Neural crest cell (in vitro differentiated cells): ENCODE results near the gene NINJ2. TPM values are rescaled to one million over a fixed set of nuclear protein-coding genes. Genes with fewer than 3 reads are reported as not detected.

Experiments used
- DNase-seq: peaks from one replicate; pipeline ENCODE4 v3.0.0; 2021; ENCODE audit warnings: low read depth, mixed read lengths, low spot score
- H3K27ac Mint-ChIP-seq: one replicate; pipeline ENCODE4 v1.8.0; 2021; ENCODE audit warnings: mild to moderate bottlenecking, mixed read lengths; ENCODE audit not compliant: unreplicated experiment
- H3K27me3 Mint-ChIP-seq: 2 replicates; pipeline ENCODE4 v1.8.0; 2021; ENCODE audit warnings: low read depth, mild to moderate bottlenecking, mixed read lengths
- H3K36me3 Mint-ChIP-seq: 2 replicates; pipeline ENCODE4 v1.8.0; 2021; ENCODE audit warnings: low read depth, mild to moderate bottlenecking, mixed read lengths
- H3K4me1 Mint-ChIP-seq: 2 replicates; pipeline ENCODE4 v1.8.0; 2021; ENCODE audit warnings: mixed read lengths
- H3K4me3 Mint-ChIP-seq: one replicate; pipeline ENCODE4 v1.8.0; 2021; ENCODE audit warnings: mild to moderate bottlenecking, mixed read lengths
- H3K9me3 Mint-ChIP-seq: 2 replicates; pipeline ENCODE4 v1.8.0; 2021; ENCODE audit warnings: mixed read lengths
- total RNA-seq: library from RNA; stranded (reverse); gene quantifications from 2 replicates; pipeline ENCODE4 v1.2.1, GENCODE V29; 2021
- TF ChIP-seq, protein P1 (sequence below): fragments of 200-600 bp; sonication (generic); conservative IDR thresholded peaks from 2 replicates; pipeline ENCODE4 v1.5.0; 2021; ENCODE audit warnings: antibody characterized with exemption, mild to moderate bottlenecking

The NINJ2 gene
- total RNA-seq, 1 donor from 2014 or later: 0.42 TPM

GRCh38 chr12:546920-547845, 116.1 kb downstream of the NINJ2 start:
- Mint-ChIP-seq H3K36me3 (no peaks in the 10 kb centered on the region), H3K27ac (no peak overlapping the region)

DNA sequence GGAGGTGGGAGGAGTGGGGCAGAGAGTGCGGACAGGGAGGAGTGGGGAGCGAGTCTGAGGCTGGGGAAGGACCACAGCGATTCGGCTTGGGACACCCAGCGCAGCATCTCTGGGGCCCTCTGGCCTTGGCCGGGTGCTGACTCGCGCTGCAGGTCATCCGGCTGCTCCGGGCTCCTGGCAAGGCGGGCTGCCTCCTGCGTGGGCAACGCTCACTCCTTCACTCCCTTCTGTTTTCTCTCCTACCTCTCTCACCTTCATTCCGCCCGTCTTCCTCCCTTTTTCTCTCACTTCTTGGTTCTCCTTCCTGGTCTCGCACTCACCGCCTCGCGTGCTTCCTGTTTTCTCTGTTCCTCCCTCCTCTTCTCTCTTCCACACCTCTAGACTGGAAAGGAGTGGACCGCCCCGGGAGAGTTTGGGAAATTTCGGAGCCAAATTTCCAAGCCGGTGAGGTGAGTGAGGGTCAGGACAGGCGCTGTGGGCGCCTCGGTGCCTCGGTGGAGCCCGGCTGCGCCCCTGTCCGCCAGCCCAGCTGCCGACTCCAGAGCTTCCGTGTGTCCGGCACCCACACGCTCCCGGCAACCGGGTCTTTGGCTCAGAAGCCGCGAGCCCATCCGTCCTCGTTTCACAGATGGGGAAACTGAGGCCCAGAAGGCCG, 116.9 kb downstream of the NINJ2 start:
- H3K36me3 Mint-ChIP-seq: no peaks in the 10 kb centered on the region

More at GRCh38 chr12:546920-547845, 116.1 kb downstream of the NINJ2 start:
- peaks cover 14% of the 10 kb centered on the region for H3K4me1 Mint-ChIP-seq
- H3K4me3 Mint-ChIP-seq: no peak overlapping the region
- DNase-seq: peak; percentile 85
- H3K9me3 Mint-ChIP-seq: no peaks in the 10 kb centered on the region
- H3K27me3 Mint-ChIP-seq: peaks cover 20% of the 10 kb centered on the region
- TF ChIP-seq, protein P1, sequence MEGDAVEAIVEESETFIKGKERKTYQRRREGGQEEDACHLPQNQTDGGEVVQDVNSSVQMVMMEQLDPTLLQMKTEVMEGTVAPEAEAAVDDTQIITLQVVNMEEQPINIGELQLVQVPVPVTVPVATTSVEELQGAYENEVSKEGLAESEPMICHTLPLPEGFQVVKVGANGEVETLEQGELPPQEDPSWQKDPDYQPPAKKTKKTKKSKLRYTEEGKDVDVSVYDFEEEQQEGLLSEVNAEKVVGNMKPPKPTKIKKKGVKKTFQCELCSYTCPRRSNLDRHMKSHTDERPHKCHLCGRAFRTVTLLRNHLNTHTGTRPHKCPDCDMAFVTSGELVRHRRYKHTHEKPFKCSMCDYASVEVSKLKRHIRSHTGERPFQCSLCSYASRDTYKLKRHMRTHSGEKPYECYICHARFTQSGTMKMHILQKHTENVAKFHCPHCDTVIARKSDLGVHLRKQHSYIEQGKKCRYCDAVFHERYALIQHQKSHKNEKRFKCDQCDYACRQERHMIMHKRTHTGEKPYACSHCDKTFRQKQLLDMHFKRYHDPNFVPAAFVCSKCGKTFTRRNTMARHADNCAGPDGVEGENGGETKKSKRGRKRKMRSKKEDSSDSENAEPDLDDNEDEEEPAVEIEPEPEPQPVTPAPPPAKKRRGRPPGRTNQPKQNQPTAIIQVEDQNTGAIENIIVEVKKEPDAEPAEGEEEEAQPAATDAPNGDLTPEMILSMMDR: peak; percentile 100

DNA sequence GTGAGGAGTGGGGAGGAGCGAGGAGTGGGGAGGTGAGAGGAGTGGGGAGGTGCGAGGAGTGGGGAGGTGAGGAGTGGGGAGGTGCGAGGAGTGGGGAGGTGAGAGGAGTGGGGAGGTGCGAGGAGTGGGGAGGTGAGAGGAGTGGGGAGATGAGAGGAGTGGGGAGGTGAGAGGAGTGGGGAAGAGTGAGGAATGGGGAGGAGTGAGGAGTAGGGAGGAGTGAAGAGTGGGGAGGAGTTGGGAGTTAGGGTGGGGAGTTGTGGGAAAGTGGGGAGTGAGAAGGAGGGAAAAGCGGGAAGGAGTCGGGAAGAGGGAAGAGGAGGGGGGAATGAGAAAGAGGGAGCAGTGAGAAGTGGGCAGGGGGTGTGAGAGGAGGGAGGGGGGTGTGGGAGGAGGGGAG, 117.4 kb downstream of the NINJ2 start:
- H3K27ac Mint-ChIP-seq: no peak overlapping the region

More for the DNA sequence above, 116.9 kb downstream of the NINJ2 start:
- Mint-ChIP-seq H3K9me3 (no peaks in the 10 kb centered on the region), H3K27me3 (peaks cover 20% of the 10 kb centered on the region), H3K4me3 (no peak overlapping the region), H3K27ac (no peak overlapping the region), H3K4me1 (peaks cover 19% of the 10 kb centered on the region)
- TF ChIP-seq, protein P1: no peak
- no peak for DNase-seq

DNA sequence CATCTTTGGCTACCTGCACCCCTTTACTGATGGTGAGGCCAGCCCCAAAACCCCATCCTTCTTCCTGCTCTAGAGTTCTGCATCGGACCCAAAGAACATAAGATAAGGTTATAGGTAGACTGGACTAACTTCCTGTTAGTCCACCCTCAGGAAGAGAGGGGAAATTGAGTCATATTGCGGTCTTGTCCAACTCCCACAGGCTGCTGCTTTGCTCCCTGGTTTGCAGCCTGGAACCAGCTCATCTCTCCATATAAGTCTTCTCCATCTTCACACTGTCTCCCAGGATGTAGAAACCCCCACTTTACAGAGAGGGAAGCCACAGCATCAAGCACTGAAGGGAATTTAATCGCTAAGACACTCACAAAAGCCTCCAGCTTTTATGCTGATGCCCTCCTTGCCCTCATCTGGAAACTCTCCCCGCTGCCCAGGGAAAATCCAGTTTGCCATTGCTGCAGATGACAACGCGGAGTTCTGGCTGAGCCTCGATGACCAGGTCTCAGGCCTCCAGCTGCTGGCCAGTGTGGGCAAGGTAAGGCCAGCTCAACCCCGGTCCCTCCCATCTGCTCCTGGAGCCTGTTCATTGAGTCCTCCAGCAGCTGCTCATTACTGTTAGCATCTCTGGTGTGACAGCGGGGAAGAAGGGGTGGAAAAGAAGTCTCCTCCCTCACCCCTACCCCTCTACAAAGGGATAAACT, 118.2 kb downstream of the NINJ2 start:
- no peak for DNase-seq
- TF ChIP-seq, protein P1: no peak
- no peak overlapping the region for H3K4me3 Mint-ChIP-seq
- peaks cover 20% of the 10 kb centered on the region for H3K27me3 Mint-ChIP-seq
- no peak overlapping the region for H3K27ac Mint-ChIP-seq
- peaks cover 24% of the 10 kb centered on the region for H3K4me1 Mint-ChIP-seq
- H3K9me3 Mint-ChIP-seq: no peaks in the 10 kb centered on the region
- H3K36me3 Mint-ChIP-seq: no peaks in the 10 kb centered on the region

More for the DNA sequence above, 117.4 kb downstream of the NINJ2 start:
- peaks cover 19% of the 10 kb centered on the region for H3K4me1 Mint-ChIP-seq
- H3K4me3 Mint-ChIP-seq: no peak overlapping the region
- H3K27me3 Mint-ChIP-seq: peaks cover 20% of the 10 kb centered on the region
- TF ChIP-seq, protein P1: no peak
- no peaks in the 10 kb centered on the region for H3K9me3 Mint-ChIP-seq
- no peak for DNase-seq
- no peaks in the 10 kb centered on the region for H3K36me3 Mint-ChIP-seq

DNA sequence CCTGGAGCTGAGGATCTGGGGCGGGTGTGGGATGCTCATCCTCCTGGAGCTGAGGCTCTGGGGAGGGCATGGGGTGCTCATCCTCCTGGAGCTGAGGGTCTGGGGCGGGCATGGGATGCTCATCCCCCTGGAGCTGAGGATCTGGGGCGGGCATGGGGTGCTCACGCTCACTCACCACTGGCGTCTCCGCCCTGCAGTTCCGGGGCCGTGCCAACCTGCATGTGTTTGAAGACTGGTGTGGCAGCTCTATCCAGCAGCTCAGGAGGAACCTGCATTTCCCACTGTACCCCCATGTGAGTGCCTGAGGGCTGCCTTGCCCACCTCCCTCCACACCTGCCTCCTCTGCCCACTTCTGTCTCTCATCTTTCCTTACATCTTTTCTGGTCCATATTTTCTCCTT, 119.1 kb downstream of the NINJ2 start:
- H3K4me1 Mint-ChIP-seq: peaks cover 27% of the 10 kb centered on the region
- no peak for DNase-seq
- no peaks in the 10 kb centered on the region for H3K36me3 Mint-ChIP-seq
- H3K27me3 Mint-ChIP-seq: peaks cover 20% of the 10 kb centered on the region
- H3K9me3 Mint-ChIP-seq: no peaks in the 10 kb centered on the region
- no peak overlapping the region for H3K4me3 Mint-ChIP-seq
- TF ChIP-seq, protein P1: no peak
- no peak overlapping the region for H3K27ac Mint-ChIP-seq
